Skeletal muscle tissue (tissue), 4 donors: ENCODE measurements around the gene WDR33. TPM values are rescaled to one million over a fixed set of nuclear protein-coding genes. Genes with fewer than 3 reads are reported as not detected.
"Not testable (repeated sequence)": the region's sequence is repeated elsewhere in the genome, so short reads cannot be mapped to it uniquely, and the experiment has no call there.

ENCODE experiments used
- H3K27ac ChIP-seq: one replicate; pipeline ENCODE4 v1.7.0; 2013; ENCODE audit warnings: mild to moderate bottlenecking, low read depth, low read length, inconsistent platforms
- H3K27me3 ChIP-seq, 3 donors: one replicate each; pipeline ENCODE4 v1.7.0; 2013; ENCODE audit warnings: low read length in 3 of 3; ENCODE audit not compliant: control insufficient read depth in 3 of 3, insufficient read depth in 3 of 3
- H3K36me3 ChIP-seq, 3 donors: one replicate each; pipeline ENCODE4 v1.7.0; 2013; ENCODE audit warnings: low read length in 3 of 3; ENCODE audit not compliant: control insufficient read depth in 3 of 3, insufficient read depth in 3 of 3
- H3K4me1 ChIP-seq, 3 donors: one replicate each; pipeline ENCODE4 v1.7.0; 2013; ENCODE audit warnings: low read length in 3 of 3, mild to moderate bottlenecking in 3 of 3; ENCODE audit not compliant: control insufficient read depth in 3 of 3, insufficient read depth in 3 of 3
- H3K4me3 ChIP-seq, 3 donors: one replicate each; pipeline ENCODE4 v1.7.0; 2013; ENCODE audit warnings: low read length in 3 of 3
- H3K9ac ChIP-seq, 3 donors: one replicate each; pipeline ENCODE4 v1.7.0; 2013; ENCODE audit warnings: low read length in 3 of 3, mild to moderate bottlenecking in 3 of 3, moderate library complexity in 2 of 3, low read depth in 1 of 3
- H3K9me3 ChIP-seq, 3 donors: one replicate each; pipeline ENCODE4 v1.7.0; 2013; ENCODE audit warnings: low read length in 3 of 3; ENCODE audit not compliant: control insufficient read depth in 3 of 3
- total RNA-seq: library from RNA; depleted of rRNA; stranded (reverse); fragments of >200 nt; gene quantifications from one replicate; pipeline ENCODE4 v1.2.3, GENCODE V29; 2014
- donor health status: Osteomylitis.

The WDR33 gene
- total RNA-seq, 1 donor from 2014 or later = 41.2 TPM

- no peak overlapping the region for H3K9ac ChIP-seq
- no peak overlapping the region for H3K27ac ChIP-seq
Observed at GRCh38 chr2:127841466-127842178, 30.7 kb upstream of the WDR33 start.

DNA sequence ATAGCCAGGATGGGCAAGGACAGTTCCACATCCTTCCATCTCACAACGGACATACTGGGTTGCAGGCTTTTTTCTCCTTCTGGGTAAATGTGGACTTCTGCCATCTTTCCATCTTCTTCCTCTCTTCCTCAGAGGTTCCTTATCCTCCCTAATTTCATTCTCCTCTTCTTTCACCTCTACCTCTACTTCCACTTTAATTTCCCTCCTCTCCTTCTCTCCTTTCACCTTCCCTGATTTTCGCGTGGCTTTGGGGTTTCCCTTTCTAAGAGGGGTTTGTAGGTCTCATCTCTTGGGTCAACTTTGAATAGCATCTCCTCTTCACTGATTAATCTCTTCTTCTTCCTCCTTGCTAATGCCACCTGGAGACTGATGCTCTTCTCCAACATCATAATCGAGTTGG is 29.9 kb upstream of the WDR33 start:
- Histone ChIP-seq H3K4me1 (no peaks in the 10 kb centered on the region), H3K27ac (no peak overlapping the region), H3K4me3 (no peak overlapping the region), H3K27me3 (no peaks in the 10 kb centered on the region), H3K9ac (no peak overlapping the region), H3K36me3 (peaks cover 0 to 4% (median 0%) of the 10 kb centered on the region in 3 donors), H3K9me3 (no peaks in the 10 kb centered on the region)

More at GRCh38 chr2:127841466-127842178, 30.7 kb upstream of the WDR33 start:
- H3K27me3 ChIP-seq = no peaks in the 10 kb centered on the region
- peaks cover 2 to 8% (median 4%) of the 10 kb centered on the region in 3 donors for H3K36me3 ChIP-seq
- H3K4me3 ChIP-seq = no peak overlapping the region
- no peaks in the 10 kb centered on the region for H3K4me1 ChIP-seq
- no peaks in the 10 kb centered on the region for H3K9me3 ChIP-seq

DNA sequence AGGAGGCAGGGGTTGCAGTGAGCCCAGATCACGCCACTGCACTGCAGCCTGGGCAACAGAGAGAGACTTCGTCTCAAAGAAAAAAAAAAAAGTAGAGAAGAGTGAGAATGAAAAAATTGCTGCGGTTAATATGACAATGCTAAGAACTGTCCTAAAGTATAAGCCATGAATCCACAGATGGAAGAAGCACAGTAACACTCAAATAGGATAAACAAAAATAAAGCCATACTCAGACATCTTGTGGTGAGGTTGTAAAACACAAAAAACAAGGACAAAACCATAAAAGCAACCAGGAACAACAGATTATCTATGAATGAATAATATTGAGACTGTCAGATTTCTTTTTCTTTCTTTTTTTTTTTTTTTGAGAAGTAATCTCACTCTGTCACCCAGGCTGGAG is 24.0 kb upstream of the WDR33 start:
- Histone ChIP-seq H3K27ac (no peak overlapping the region), H3K4me3 (no peak overlapping the region), H3K4me1 (no peaks in the 10 kb centered on the region), H3K27me3 (peaks cover 0 to 2% (median 0%) of the 10 kb centered on the region in 3 donors), H3K9me3 (no peaks in the 10 kb centered on the region), H3K36me3 (no peaks in the 10 kb centered on the region), H3K9ac (no peak overlapping the region)

DNA sequence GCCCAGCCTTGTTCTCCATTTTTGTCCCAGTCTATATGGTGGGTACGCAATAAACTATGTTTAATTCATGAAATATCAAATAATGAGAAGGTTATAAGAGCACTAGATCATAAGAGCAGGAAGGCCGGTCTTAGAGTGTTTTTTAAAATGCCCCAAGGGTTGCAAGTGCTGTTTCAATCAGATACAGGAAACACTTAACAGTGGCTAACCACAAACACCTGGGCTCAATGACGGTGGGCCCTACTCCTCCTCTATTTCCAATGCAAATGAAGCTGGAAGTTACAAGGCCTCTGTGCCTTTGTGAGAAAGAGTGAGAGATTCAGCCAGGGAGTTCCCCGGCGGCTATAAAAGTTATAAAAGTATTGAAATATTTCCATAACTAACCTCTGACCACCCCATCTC is 18.9 kb upstream of the WDR33 start:
- Histone ChIP-seq H3K9ac (no peak overlapping the region), H3K4me1 (no peaks in the 10 kb centered on the region), H3K4me3 (no peak overlapping the region), H3K27ac (no peak overlapping the region), H3K27me3 (peaks cover 0 to 2% (median 0%) of the 10 kb centered on the region in 3 donors), H3K9me3 (no peaks in the 10 kb centered on the region), H3K36me3 (no peaks in the 10 kb centered on the region)

GRCh38 chr2:127826708-127827107 is 15.7 kb upstream of the WDR33 start:
- not testable (repeated sequence) for H3K9ac ChIP-seq, H3K4me1 ChIP-seq, H3K4me3 ChIP-seq, H3K36me3 ChIP-seq, H3K27me3 ChIP-seq, H3K9me3 ChIP-seq, H3K27ac ChIP-seq

GRCh38 chr2:127826047-127826446 is 15.1 kb upstream of the WDR33 start:
- Histone ChIP-seq H3K27ac (no peak overlapping the region), H3K9me3 (no peaks in the 10 kb centered on the region), H3K4me1 (no peaks in the 10 kb centered on the region), H3K9ac (no peak overlapping the region), H3K4me3 (no peak overlapping the region), H3K36me3 (no peaks in the 10 kb centered on the region), H3K27me3 (peaks cover 0 to 2% (median 0%) of the 10 kb centered on the region in 3 donors)

GRCh38 chr2:127820080-127820668 is 9.2 kb upstream of the WDR33 start:
- H3K27me3 ChIP-seq = peaks cover 0 to 3% (median 0%) of the 10 kb centered on the region in 3 donors
- no peak overlapping the region for H3K9ac ChIP-seq
- no peak overlapping the region for H3K4me3 ChIP-seq
- H3K9me3 ChIP-seq = peaks cover 6 to 15% (median 8%) of the 10 kb centered on the region in 3 donors
- H3K4me1 ChIP-seq = no peaks in the 10 kb centered on the region
- no peak overlapping the region for H3K27ac ChIP-seq
- no peaks in the 10 kb centered on the region for H3K36me3 ChIP-seq

GRCh38 chr2:127818794-127819425 is 7.9 kb upstream of the WDR33 start:
- no peak overlapping the region for H3K27ac ChIP-seq
- H3K4me1 ChIP-seq = no peaks in the 10 kb centered on the region
- peaks cover 0 to 3% (median 0%) of the 10 kb centered on the region in 3 donors for H3K27me3 ChIP-seq
- H3K4me3 ChIP-seq = no peak overlapping the region
- no peak overlapping the region for H3K9ac ChIP-seq
- H3K36me3 ChIP-seq = no peaks in the 10 kb centered on the region
- peaks cover 6 to 15% (median 8%) of the 10 kb centered on the region in 3 donors for H3K9me3 ChIP-seq

- Histone ChIP-seq H3K4me1 (no peaks in the 10 kb centered on the region), H3K9ac (no peak overlapping the region), H3K27ac (no peak overlapping the region), H3K36me3 (no peaks in the 10 kb centered on the region), H3K4me3 (no peak overlapping the region), H3K27me3 (peaks cover 0 to 3% (median 0%) of the 10 kb centered on the region in 3 donors), H3K9me3 (peaks cover 6 to 15% (median 8%) of the 10 kb centered on the region in 3 donors)
Observed at GRCh38 chr2:127818241-127818640, 7.3 kb upstream of the WDR33 start.

DNA sequence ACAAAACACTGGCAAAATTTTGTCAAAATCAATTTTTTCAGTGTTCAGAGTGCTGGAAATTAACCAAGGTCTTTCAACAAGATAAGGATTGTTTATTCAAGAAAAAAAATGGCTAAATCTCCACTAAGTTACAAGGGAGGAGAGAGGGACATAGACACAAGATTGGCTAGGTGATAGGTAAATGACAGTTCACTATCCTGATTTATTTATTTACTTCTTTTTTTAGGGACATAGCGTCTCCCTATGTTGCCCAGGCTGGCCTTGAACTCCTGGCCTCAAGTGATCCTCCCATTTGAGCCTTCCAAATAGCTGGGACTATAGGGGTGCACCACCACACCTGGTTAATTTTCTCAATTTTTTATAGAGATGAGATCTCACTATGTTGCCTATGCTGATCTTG is 3.7 kb upstream of the WDR33 start:
- Histone ChIP-seq H3K4me3 (no peak overlapping the region), H3K27me3 (peaks cover 0 to 3% (median 0%) of the 10 kb centered on the region in 3 donors), H3K9ac (no peak overlapping the region), H3K4me1 (peaks cover 3 to 10% (median 8%) of the 10 kb centered on the region in 3 donors), H3K9me3 (peaks cover 0 to 6% (median 0%) of the 10 kb centered on the region in 3 donors), H3K36me3 (no peaks in the 10 kb centered on the region), H3K27ac (no peak overlapping the region)
